GM23248 (cell line): ENCODE data around the gene CLCN1. TPM values are rescaled to one million over a fixed set of nuclear protein-coding genes. Genes with fewer than 3 reads are reported as not detected.

ENCODE experiments used
- DNase-seq: peaks from one replicate; pipeline ENCODE4 v3.0.0-alpha.2; 2015
- H2AFZ ChIP-seq: fragments of 200-600 bp; sonication (generic); 2 replicates; pipeline ENCODE4 v1.6.1; 2016; ENCODE audit warnings: antibody characterized with exemption
- H3F3A ChIP-seq: fragments of 200-600 bp; sonication (generic); 2 replicates; pipeline ENCODE4 v1.6.1; 2016; ENCODE audit warnings: mild to moderate bottlenecking, antibody characterized with exemption, mixed run types; ENCODE audit not compliant: insufficient read depth
- H3K27ac ChIP-seq: fragments of 200-600 bp; sonication (generic); 2 replicates; pipeline ENCODE4 v1.5.1; 2016; ENCODE audit warnings: mild to moderate bottlenecking
- H3K27me3 ChIP-seq: fragments of 200-600 bp; sonication (generic); replicated peaks from 2 replicates; pipeline ENCODE4 v1.6.1; 2016; ENCODE audit warnings: mild to moderate bottlenecking; ENCODE audit not compliant: insufficient read depth
- H3K36me3 ChIP-seq: fragments of 200-600 bp; sonication (generic); 2 replicates; pipeline ENCODE4 v1.6.1; 2016; ENCODE audit warnings: low read depth, mild to moderate bottlenecking
- H3K4me1 ChIP-seq: fragments of 200-600 bp; sonication (generic); 2 replicates; pipeline ENCODE4 v1.6.1; 2016; ENCODE audit warnings: mild to moderate bottlenecking; ENCODE audit not compliant: insufficient read depth
- H3K4me2 ChIP-seq: fragments of 200-600 bp; sonication (generic); one replicate; pipeline ENCODE4 v1.6.1; 2016; ENCODE audit warnings: mild to moderate bottlenecking; ENCODE audit not compliant: unreplicated experiment
- H3K4me3 ChIP-seq: fragments of 200-600 bp; sonication (generic); 2 replicates; pipeline ENCODE4 v1.5.1; 2016; ENCODE audit warnings: mild to moderate bottlenecking
- H3K79me2 ChIP-seq: fragments of 200-600 bp; sonication (generic); 2 replicates; pipeline ENCODE4 v1.6.1; 2016; ENCODE audit warnings: mild to moderate bottlenecking; ENCODE audit not compliant: insufficient read depth
- H3K9ac ChIP-seq: fragments of 200-600 bp; sonication (generic); 2 replicates; pipeline ENCODE4 v1.6.1; 2016; ENCODE audit warnings: mild to moderate bottlenecking
- H3K9me2 ChIP-seq: fragments of 200-600 bp; sonication (generic); 2 replicates; pipeline ENCODE4 v1.6.1; 2016; ENCODE audit warnings: mixed run types, mild to moderate bottlenecking, moderate library complexity; ENCODE audit not compliant: insufficient read depth
- H3K9me3 ChIP-seq: fragments of 200-600 bp; sonication (generic); one replicate; pipeline ENCODE4 v1.6.1; 2017; ENCODE audit warnings: low read depth
- H4K20me1 ChIP-seq: fragments of 200-600 bp; sonication (generic); 2 replicates; pipeline ENCODE4 v1.6.0; 2016; ENCODE audit not compliant: insufficient read depth
- EZH2 ChIP-seq: fragments of 200-600 bp; sonication (generic); IDR thresholded peaks from 2 replicates; pipeline ENCODE4 v1.6.1; 2018; ENCODE audit warnings: antibody characterized with exemption, mild to moderate bottlenecking; ENCODE audit not compliant: insufficient read depth, poor library complexity, severe bottlenecking
- EZH2phosphoT487 ChIP-seq: fragments of 200-600 bp; sonication (generic); IDR thresholded peaks from 2 replicates; pipeline ENCODE4 v1.6.1; 2018; ENCODE audit warnings: antibody characterized with exemption, moderate library complexity, mild to moderate bottlenecking, low read depth; ENCODE audit not compliant: insufficient read depth
- WGBS, 2 experiments: methylation state at CpG; one replicate each; pipeline ENCODE4 v1.1.6; 2015 to 2017; ENCODE audit warnings: low lambda C conversion rate in 2 of 2, low coverage in 1 of 2; ENCODE audit errors: missing lambda C conversion rate in 2 of 2; 5-methylcytosine and 5-hydroxymethylcytosine counted together
- in situ Hi-C: fragments of 300-500 bp; cut with MboI; formaldehyde crosslinking; loops from 2 replicates; pipeline ENCODE4 v1.15.0; 2020
- polyA plus RNA-seq: library from polyadenylated mRNA; unstranded; fragments of >200 nt; fragmentation: Nextera tagmentation; extraction: Ambion mirVana; gene quantifications from 2 replicates; pipeline ENCODE4 v1.2.1, GENCODE V29; 2016
- total RNA-seq: library from RNA; depleted of rRNA; stranded (reverse); fragments of >200 nt; shearing (Covaris generic); gene quantifications from 2 replicates; pipeline ENCODE4 v1.2.3, GENCODE V29; 2014

Gene CLCN1
- total and polyA plus RNA-seq, 2 experiments from 2014 or later = not detected

GRCh38 chr7:143282124-143282523, 33.8 kb upstream of the CLCN1 start:
- no peaks in the 10 kb centered on the region for H3K9me3 ChIP-seq
- H4K20me1 ChIP-seq = no peaks in the 10 kb centered on the region
- H3K36me3 ChIP-seq = no peaks in the 10 kb centered on the region
- no peaks in the 10 kb centered on the region for H3F3A ChIP-seq
- no peaks in the 10 kb centered on the region for H3K27me3 ChIP-seq
- WGBS, 2 experiments = 90 to 92% methylated on average over 8 of the region's 8 CpGs
- no peak overlapping the region for H3K9ac ChIP-seq
- TF ChIP-seq EZH2 (no peak), EZH2phosphoT487 (no peak)
- no peaks in the 10 kb centered on the region for H3K9me2 ChIP-seq
- no peak overlapping the region for H3K27ac ChIP-seq
- peaks cover 13% of the 10 kb centered on the region for H3K4me1 ChIP-seq
- no peak overlapping the region for H3K4me2 ChIP-seq
- H2AFZ ChIP-seq = no peak overlapping the region
- no peak overlapping the region for H3K4me3 ChIP-seq
- H3K79me2 ChIP-seq = no peaks in the 10 kb centered on the region
- in situ Hi-C loops = no loop called here
- no peak for DNase-seq

GRCh38 chr7:143283381-143283780, 32.5 kb upstream of the CLCN1 start:
- whole genome bisulfite sequencing, 2 experiments = 81 to 83% methylated on average over 4 of the region's 4 CpGs
- H3K27ac ChIP-seq = no peak overlapping the region
- no peak overlapping the region for H2AFZ ChIP-seq
- no peaks in the 10 kb centered on the region for H3K36me3 ChIP-seq
- H3K9ac ChIP-seq = no peak overlapping the region
- no peaks in the 10 kb centered on the region for H3K27me3 ChIP-seq
- H3K4me3 ChIP-seq = no peak overlapping the region
- DNase-seq = no peak
- H3F3A ChIP-seq = no peaks in the 10 kb centered on the region
- no peak for TF ChIP-seq EZH2
- no peak for TF ChIP-seq EZH2phosphoT487
- H3K4me2 ChIP-seq = no peak overlapping the region
- H4K20me1 ChIP-seq = no peaks in the 10 kb centered on the region
- H3K9me2 ChIP-seq = no peaks in the 10 kb centered on the region
- H3K4me1 ChIP-seq = peaks cover 13% of the 10 kb centered on the region
- H3K9me3 ChIP-seq = no peaks in the 10 kb centered on the region
- H3K79me2 ChIP-seq = 0 out of 2 replicates have a peak, but pooled peaks cover 1% of the 10 kb centered on the region
- in situ Hi-C loops = no loop called here

GRCh38 chr7:143284591-143285469, 31.1 kb upstream of the CLCN1 start, which contains the start of gene TMEM139:
TSS of gene TMEM139 (plus strand) at chr7:143284958. CDS start at chr7:143285958, 1,000 bp downstream.
- peaks cover 9% of the 10 kb centered on the region for H3K4me1 ChIP-seq
- H3K4me3 ChIP-seq = no peak within 1 kb of the TSS
- no peak within 1 kb of the TSS for H3K4me2 ChIP-seq
- H3K9me3 ChIP-seq = no peaks in the 10 kb centered on the region
- DNase-seq = peak; percentile 17
- no peaks in the 10 kb centered on the region for H3K36me3 ChIP-seq
- no peaks in the 10 kb centered on the region for H3K9me2 ChIP-seq
- TF ChIP-seq EZH2phosphoT487 (no peak), EZH2 (no peak)
- WGBS, 2 experiments = 54 to 59% methylated on average over 13 to 19 of the region's 19 CpGs
- H3K27me3 ChIP-seq = no peaks in the 10 kb centered on the region
- H3F3A ChIP-seq = peaks cover 8% of the 10 kb centered on the region
- in situ Hi-C loops = no loop called here
- H4K20me1 ChIP-seq = no peaks in the 10 kb centered on the region
- H3K9ac ChIP-seq = no peak within 1 kb of the TSS
- H2AFZ ChIP-seq = no peak within 1 kb of the TSS; the same call in 1 of the 2 replicates
- H3K27ac ChIP-seq = no peak within 1 kb of the TSS
- H3K79me2 ChIP-seq = peaks cover 15% of the 10 kb centered on the region

GRCh38 chr7:143285470-143285778, 30.5 kb upstream of the CLCN1 start:
- Histone ChIP-seq H3K36me3 (no peaks in the 10 kb centered on the region), H3F3A (peaks cover 12% of the 10 kb centered on the region), H3K4me2 (no peak overlapping the region), H3K27me3 (no peaks in the 10 kb centered on the region), H3K27ac (no peak overlapping the region), H3K4me3 (no peak overlapping the region), H3K9ac (no peak overlapping the region), H4K20me1 (no peaks in the 10 kb centered on the region), H2AFZ (no peak overlapping the region), H3K4me1 (peaks cover 10% of the 10 kb centered on the region; the same call in 1 of the 2 replicates), H3K9me2 (no peaks in the 10 kb centered on the region), H3K9me3 (no peaks in the 10 kb centered on the region), H3K79me2 (peaks cover 21% of the 10 kb centered on the region)
- WGBS, 2 experiments = 73 to 92% methylated on average over 3 of the region's 3 CpGs
- no peak for DNase-seq
- in situ Hi-C loops = no loop called here
- TF ChIP-seq EZH2 (no peak), EZH2phosphoT487 (no peak)
